Hepatocyte (in vitro differentiated cells): ENCODE measurements around the gene CDH4.

Experiments used
- EZH2 ChIP-seq: fragments of 200-600 bp; sonication (generic); IDR thresholded peaks from 2 replicates; pipeline ENCODE4 v1.6.1; 2016; ENCODE audit warnings: antibody characterized with exemption, mild to moderate bottlenecking, borderline replicate concordance
- EZH2phosphoT487 ChIP-seq: fragments of 200-600 bp; sonication (generic); IDR thresholded peaks from one replicate; pipeline ENCODE4 v1.6.1; 2018; ENCODE audit warnings: antibody characterized with exemption, mild to moderate bottlenecking, low read depth, moderate library complexity; ENCODE audit not compliant: unreplicated experiment, severe bottlenecking
- TF ChIP-seq, protein P1 (sequence below): fragments of 200-600 bp; sonication (generic); IDR thresholded peaks from 2 replicates; pipeline ENCODE4 v1.5.1; 2016; ENCODE audit warnings: antibody characterized with exemption, mild to moderate bottlenecking; ENCODE audit not compliant: poor library complexity

DNA sequence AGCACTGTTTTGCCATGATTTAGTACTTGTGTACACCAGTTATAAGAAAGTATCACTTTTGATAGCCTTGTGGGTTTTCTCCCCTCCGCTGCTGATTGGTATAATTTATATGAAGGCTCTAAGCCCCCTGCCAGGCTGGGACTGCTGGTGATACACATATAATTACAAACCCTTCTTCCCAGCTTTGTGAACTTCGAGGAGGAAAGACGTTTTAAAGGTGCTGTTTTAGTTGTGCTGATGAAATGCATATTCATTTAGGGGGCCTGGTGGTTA lies 567.4 kb downstream of the CDH4 start:
- TF ChIP-seq, protein P1, sequence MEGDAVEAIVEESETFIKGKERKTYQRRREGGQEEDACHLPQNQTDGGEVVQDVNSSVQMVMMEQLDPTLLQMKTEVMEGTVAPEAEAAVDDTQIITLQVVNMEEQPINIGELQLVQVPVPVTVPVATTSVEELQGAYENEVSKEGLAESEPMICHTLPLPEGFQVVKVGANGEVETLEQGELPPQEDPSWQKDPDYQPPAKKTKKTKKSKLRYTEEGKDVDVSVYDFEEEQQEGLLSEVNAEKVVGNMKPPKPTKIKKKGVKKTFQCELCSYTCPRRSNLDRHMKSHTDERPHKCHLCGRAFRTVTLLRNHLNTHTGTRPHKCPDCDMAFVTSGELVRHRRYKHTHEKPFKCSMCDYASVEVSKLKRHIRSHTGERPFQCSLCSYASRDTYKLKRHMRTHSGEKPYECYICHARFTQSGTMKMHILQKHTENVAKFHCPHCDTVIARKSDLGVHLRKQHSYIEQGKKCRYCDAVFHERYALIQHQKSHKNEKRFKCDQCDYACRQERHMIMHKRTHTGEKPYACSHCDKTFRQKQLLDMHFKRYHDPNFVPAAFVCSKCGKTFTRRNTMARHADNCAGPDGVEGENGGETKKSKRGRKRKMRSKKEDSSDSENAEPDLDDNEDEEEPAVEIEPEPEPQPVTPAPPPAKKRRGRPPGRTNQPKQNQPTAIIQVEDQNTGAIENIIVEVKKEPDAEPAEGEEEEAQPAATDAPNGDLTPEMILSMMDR, result no peak
- TF ChIP-seq EZH2phosphoT487, result no peak
- no peak for TF ChIP-seq EZH2
